ENCODE results near the gene CFAP46.
"Not testable (repeated sequence)": the region's sequence is repeated elsewhere in the genome, so short reads cannot be mapped to it uniquely, and the experiment has no call there.

Gene CFAP46

DNA sequence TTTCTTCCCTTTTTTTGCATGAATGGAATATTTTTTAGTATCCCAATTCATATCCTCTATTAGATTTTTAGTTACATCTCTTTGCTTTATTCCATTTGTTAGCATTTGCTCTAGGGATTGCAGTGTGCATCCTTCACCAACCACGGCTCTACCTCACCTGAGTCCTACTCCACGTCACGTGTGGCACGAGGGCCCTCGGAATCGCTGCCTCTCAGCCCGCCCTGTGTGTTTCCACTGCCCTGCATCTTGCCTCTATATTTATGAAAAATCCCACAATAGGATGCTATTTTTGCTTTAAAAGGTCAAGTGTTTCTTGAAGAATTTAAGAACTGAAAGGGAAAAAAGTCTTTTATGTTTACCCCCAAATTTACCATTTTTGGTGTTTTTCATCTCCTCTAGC lies 41.0 kb downstream of the CFAP46 start:
- no peak for DNase-seq (ENCODE audit: low read depth in 2 of 3, low spot score in 1 of 3)

DNA sequence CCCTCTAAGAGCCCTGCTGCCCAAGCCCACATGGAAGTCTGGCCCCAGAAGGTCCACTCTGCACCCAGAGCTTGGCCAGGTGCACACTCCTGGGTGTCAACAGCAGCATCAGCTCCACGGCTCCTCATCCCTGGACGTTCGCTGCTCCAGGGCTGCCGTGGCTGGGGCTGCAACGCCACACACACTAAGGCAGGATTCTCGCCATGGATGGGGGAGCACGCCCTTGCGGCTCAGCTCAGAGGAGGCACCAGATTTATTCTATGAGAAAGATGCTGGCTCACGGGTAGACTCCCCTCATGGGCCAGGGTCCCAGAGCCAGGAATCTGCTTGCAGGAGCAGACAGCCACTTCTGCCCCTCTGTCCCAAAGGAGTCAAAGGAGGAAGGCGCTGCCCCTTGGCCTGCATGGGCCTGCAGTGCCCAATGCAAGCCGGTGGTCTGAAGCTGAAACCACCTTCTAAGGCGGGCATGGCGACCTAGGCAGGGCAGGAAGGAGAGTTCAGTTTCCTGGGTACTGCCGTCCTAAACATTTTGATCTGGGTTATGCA lies 42.1 kb downstream of the CFAP46 start:
- DNase-seq (ENCODE audit: low read depth in 2 of 3, low spot score in 1 of 3), result no peak

DNA sequence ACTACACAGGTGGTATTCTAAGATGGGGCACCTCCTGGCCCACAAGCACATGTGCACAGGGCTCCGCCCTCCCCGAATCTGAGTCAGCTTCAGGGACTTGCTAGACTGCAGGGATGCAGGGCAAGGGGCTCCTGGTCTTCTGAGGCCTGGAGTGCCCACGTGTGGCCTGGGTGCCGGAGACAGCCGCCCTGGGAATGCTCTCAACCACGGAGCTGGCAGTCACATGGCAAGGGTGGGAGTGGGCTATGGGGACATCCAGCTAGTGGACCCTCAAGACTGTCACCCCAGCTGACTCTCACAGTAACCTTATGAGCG lies 42.7 kb downstream of the CFAP46 start:
- DNase-seq (ENCODE audit: low read depth in 2 of 3, low spot score in 1 of 3), result no peak

DNA sequence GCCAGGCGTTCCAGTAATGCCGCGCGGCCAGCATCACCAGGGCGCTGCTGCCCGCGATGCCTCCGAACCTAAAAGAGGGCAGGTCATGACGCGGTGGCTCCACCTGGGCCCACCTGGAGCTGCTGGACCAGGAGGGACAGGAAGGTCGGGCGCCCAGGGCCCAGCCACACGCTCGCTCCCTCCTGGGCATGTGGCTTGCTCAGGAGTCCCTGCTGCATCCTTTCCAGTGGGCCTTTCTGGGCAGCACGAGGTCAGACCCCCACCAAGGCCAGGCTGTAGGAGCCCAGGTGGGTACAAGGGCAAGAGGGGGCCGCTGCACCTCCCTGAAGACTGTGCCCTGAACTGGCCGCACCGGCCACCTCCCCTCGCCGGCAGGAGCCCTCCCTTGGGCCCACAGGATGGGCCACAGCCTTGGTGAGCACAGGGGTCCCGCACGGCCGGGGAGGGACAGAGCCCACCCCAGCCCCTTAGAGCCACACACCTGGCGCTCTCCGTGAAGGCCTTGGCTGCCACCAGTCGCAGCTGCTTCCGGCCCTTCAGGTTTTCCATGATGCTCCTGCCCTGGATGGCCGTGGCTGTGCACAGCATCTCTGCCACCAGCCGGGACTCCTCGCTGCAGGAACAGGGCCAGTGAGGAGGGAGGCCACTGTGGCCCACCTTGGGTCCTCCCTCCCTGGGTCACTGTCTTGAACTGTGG lies 43.2 kb downstream of the CFAP46 start:
- no peak for DNase-seq (ENCODE audit: low read depth in 2 of 3, low spot score in 1 of 3)

DNA sequence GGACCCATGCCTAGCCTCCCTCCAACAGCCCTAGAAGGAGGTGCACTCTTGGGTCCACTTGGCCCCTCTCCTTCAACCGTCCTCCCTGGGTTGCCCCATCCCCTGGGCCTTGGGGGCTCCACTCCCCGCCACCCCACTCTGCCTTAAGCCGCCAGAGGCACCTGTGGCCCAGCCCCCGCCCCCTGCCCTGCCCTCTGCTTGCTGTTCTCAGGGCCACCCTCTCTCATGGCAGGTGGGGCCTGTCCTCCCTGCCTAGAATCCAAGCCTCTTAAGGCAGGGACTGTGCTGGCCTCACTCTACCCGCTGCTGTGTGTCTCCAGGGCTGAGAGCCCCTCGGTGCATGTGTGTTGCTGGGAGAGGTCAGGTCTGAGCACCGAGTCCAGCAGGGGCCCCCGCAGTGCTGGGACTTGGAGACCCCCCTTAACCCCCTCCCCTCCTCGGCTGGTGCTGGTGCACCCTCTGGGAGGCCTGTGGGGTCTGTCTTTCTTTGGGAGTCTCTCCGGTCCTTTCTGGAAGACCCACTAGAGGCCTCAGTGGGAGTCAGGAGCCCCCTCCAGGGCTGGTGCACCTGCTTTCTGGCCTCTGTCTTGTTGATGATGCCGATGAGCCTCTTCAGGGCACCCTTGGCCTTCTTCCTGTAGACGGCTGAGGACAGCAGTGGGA lies 43.8 kb downstream of the CFAP46 start:
- no peak for DNase-seq (ENCODE audit: low read depth in 2 of 3, low spot score in 1 of 3)

DNA sequence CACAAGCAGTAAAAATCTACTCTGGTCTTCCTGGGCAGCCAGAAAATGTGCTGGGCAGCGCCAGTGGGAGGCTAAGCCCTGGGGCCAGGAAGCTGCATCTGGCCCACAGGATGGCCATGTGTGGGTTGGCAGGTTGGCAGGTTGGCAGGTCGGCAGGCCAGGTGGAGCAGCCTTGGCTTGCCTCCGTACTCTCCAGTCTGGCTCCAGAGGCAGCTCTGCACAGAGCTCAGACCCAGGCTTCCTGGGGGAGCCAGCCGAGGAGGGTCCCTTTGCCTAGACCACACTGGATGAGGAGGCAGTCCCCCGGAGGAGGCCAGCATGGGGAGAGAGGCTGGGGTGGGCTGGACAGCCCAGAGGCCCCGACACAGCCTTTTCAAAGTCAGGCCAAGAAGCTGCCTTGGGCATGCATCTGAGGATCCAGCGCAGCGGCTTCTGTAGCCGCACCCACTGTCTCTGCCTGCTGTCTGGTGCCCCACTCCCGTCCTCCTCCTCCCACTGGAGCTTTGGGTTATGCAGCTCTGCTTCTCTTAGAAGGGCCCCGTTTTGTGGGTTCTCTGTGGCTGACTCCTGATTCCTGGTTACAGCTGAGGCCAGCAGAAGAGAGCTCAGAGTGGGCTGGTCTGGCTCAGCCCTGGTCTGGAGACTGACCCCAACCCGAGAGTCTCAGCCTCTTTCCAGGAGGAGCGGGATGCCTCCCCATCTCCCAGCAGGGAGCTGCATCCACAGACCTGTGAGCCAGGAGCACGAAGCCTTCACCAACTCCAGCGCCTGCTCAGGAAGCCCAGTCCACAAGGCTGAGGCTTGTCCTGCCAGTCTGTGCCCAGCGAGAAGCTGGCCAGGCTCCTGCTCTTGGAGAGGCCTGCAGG lies 44.6 kb downstream of the CFAP46 start:
- no peak for DNase-seq (ENCODE audit: low read depth in 2 of 3, low spot score in 1 of 3)

DNA sequence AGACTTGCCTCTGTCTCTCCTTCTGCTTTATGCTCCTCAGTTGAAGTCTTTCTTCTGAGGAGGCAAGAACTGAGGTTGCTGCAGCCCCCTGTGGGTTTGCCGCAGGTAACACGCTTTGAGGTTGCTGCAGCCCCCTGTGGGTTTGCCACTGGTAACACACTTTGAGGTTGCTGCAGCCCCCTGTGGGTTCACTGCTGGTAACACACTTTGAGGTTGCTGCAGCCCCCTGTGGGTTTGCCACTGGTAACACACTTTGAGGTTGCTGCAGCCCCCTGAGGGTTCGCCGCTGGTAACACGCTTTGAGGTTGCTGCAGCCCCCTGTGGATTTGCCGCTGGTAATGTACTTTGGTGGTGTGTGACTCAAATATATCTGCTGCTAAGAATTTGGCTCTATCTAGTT lies 48.6 kb downstream of the CFAP46 start:
- DNase-seq (ENCODE audit: low read depth in 2 of 3, low spot score in 1 of 3), result not testable (repeated sequence)

DNA sequence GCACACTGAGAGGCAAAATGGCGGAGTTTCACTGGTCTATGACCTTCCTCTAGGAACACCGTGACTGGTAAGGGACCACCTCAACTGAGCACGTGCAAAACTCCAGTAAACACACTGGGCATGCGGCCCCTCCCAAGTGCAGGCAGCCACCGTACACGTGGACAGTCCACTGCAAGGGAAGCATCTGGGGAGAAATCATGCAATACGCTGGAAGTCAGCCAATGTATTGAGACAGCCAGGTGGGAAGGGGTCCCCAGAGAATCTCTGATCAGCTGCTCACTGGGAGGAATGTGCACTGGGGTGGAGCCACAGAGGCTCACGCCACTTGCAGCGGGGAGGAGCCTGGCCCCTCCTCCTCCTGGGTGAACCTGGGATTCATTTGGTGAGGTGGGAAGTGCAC lies 49.3 kb downstream of the CFAP46 start:
- no peak for DNase-seq (ENCODE audit: low read depth in 2 of 3, low spot score in 1 of 3)

DNA sequence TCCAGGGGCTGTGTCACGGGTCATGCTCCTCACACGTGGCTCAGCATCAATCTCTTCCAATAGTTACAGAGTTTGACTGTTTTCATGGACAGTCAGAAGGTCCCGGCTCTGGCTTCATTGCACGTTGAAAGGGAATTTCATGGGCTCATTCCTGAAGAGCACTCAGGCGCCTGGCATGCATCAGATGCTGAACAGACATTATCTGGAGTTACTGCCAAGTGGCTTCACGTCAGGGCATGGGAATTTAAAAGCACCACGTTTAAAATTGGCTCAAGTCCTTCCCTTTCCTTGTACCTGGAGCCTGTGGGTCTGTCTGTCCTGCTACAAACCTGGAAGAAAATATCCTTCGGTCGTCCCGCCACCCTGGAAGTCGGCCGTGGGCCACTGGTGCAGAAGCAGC lies 50.4 kb downstream of the CFAP46 start:
- no peak for DNase-seq (ENCODE audit: low read depth in 2 of 3, low spot score in 1 of 3)

DNA sequence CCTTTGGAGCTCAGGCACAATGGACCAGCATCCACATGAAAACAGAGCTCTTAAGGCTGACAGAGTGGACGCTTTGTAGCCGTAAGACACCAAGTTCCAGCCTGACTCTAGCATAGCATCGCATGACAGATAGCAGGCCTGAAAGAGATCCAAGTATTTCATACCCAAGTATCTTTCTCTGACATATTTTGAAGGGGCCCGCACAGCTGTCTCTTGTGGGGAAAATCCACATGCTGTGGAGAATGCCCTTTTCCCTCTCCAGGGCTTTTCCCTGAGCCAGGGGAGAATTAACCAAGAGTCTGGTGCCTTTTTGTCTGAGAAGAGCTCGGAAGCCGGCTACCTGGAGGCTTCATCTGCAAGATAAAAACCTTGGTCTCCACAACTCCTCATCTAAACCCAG lies 51.0 kb downstream of the CFAP46 start:
- DNase-seq (ENCODE audit: low read depth in 2 of 3, low spot score in 1 of 3), result no peak

DNA sequence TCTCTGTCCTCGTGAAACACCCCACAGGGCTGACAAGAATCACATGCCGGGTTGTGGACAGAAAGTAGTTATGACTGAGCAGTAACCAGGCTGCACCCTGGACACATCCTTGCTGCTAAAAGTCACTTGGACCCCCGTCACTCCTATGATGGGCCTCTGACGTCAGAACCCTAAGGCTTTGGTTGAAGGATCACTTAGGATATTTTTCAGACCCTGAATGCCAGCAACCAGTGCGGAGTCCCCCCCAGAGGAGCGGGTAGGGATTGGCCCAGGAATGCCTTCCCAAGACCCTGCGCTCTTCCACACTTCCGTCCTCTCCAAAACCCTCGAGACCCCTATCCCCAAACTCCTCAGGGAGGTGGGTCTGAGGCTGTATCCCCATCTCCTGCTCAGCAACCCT lies 52.1 kb downstream of the CFAP46 start:
- DNase-seq (ENCODE audit: low read depth in 2 of 3, low spot score in 1 of 3), result no peak

DNA sequence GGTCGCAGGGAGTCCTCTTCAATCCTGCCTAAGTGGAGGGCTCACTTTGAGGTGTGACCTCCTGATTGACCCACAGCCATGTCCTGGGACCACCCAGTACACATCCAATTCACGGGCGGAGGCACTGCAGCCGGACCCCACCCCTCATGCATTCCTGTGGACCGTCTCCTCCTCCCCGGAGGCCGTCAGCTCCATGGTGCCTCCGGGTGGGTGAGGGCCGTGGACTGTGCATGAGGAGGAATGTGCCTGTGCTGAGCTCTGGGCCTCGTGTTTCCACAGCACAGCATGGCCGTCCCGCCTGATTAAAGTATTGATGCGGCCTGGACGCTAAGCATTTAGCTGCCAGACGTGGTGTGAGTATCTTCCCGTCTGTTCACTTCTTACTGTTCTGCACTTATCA lies 52.8 kb downstream of the CFAP46 start:
- DNase-seq (ENCODE audit: low read depth in 2 of 3, low spot score in 1 of 3), result no peak

DNA sequence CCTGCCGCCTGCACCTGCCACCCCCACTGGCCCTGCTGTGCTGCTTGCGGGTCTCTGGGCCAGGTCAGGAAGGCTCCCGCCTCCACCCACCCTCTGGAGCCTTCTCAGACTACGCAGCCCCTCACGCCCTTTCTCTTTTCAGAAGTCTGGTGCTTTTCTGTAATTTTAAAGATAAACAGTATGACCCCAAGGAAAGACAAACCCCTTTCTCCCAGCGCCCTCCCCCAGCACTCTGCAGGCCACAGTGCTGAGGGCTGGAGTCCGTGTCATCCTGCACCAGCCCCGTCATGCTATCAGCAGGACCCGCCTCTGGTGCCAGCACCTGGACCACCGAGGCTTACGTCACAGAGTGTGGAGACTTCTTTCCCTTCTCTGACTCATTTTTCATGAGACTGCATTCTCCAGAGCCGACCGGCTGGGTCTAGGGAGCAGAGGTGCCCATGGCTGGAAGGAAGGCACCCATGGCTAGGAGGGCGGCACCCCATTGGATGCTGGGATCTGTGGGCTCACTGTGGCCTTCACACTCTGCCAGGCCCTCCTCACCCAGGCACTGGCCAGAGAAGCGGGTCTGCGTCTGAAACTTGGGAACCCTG lies 53.4 kb downstream of the CFAP46 start:
- no peak for DNase-seq (ENCODE audit: low read depth in 2 of 3, low spot score in 1 of 3)

DNA sequence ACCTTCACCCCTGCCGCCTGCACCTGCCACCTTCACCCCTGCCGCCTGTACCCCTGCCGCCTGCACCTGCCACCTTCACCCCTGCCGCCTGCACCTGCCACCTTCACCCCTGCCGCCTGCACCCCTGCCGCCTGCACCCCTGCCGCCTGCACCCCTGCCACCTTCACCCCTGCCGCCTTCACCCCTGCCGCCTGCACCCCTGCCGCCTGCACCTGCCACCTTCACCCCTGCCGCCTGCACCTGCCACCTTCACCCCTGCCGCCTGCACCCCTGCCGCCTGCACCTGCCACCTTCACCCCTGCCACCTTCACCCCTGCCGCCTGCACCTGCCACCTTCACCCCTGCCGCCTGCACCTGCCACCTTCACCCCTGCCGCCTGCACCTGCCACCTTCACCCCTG lies 53.9 kb downstream of the CFAP46 start:
- DNase-seq (ENCODE audit: low read depth in 2 of 3, low spot score in 1 of 3), result not testable (repeated sequence)

DNA sequence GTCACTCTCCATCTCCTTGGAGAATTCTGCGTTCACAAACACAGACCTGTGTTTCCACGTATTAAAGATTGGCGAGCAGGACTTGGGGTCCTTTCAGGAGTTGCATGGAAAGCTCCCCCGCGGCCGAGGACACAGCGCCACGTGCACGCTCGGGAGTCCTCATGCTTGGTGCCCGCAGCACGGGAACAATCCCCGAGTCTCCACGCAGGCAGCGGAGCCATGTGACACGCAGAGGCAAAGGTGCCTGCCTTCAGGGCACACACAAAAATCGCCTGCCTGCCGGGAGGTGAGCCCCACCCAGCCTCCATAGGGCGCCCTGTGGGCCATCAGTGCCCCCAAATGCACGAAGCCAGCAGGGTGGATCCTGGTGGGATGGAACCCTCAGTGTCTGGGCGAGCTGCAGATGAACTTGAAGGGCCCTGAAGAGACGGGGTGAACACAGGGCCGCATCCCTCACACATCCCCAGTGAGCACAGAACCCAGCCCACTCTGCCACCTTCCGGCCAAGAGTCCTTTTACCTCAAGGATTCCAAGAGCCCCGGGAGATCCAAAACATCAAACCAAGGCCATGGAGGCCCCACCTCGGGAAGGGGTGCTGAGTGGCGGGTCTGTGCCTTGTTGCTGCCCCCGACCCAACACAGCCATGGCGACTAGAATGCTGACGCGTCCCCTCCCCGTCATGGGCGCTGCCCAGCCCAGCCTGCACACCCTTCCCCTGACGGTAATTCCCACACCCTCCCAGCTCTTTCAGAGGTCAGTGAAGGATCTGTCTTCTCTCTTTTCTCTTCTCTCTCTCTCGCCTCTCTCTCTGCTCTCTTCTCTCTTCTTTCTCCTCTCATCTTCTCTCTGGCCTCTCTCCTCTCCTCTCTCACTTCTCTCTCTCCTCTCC lies 55.9 kb downstream of the CFAP46 start:
- DNase-seq (ENCODE audit: low read depth in 2 of 3, low spot score in 1 of 3), result no peak

DNA sequence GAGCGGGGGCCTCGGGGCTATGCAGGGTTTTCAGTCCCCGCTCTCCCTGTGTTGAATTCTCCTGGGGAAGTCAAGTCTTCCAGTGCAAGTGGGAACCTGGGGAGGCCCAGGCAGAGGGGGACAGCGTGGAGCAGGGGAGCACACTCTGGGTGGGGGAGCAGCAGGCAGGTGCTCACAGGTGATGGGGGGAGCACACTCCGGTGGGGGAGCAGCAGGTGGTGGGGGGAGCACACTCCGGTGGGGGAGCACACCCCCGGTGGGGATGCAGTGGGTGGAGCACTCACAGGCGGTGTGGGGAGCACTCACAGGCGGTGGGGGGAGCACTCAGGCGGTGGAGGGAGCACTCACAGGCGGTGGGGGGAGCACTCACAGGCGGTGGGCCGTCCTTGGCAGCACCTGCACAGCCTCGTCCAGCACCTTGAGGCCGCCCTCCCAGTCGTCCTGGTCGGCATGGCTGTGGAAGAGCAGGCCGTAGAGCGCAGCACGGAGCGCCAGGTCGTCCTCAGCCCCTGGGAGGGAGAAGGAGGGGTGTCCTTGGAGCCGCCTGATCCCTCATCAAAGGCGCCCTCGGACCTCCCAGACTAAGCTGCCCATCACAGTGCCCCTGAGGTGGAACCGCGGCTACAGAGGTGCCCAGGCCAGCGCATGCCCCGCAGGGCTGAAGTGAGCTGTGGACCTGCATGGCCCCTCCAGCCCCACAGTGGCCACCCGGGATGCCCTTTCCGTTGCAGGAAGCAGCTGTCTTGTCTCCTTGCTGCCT lies 56.7 kb downstream of the CFAP46 start:
- DNase-seq (ENCODE audit: low read depth in 2 of 3, low spot score in 1 of 3), result no peak

DNA sequence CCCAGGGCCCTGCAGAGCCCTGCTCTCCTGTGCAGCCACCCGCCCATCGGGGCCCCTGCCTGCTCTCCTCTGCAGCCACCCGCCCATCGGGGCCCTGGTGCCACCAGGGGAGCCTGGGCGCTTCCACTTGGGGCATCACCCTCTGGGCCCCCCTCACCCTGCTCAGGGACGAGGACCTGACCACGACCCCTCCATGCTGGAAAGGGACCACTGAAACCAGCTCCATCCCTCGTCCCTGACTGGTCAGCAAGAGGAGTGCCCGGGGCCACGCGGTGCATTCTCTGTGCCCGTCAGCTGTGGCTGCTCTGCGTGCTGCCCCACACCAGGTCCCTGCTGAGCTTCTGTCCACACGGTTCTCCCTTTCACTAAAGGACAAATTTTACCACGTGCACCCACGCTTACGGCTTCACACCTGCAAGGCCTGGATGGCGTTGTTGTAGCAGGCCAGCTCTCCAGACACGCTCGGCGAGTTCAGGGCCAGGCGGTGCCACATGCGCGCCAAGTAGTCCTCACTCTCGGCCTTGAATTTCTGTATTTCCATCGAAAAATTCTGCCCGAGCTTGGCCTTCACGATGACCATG lies 57.6 kb downstream of the CFAP46 start:
- no peak for DNase-seq (ENCODE audit: low read depth in 2 of 3, low spot score in 1 of 3)

DNA sequence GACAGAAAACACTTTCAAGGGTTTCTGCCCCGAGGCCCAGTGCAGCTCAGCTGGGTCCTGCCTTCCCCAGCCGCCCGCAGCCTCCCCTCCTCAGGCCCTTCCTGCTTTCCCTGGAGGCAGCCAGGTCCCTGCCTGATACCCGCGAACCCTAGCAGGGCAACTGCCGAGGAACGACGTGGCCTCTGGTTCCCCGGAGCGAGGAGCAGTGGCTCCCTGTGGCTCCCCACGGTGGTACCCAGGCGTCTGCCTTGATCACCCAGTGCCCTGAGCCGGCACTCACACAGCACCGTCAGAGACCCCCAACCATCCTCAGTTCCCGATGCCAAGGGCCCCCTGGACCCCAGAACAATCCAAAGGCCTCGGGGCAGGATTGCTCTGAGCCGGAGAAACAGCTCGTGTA lies 58.3 kb downstream of the CFAP46 start:
- no peak for DNase-seq (ENCODE audit: low read depth in 2 of 3, low spot score in 1 of 3)

DNA sequence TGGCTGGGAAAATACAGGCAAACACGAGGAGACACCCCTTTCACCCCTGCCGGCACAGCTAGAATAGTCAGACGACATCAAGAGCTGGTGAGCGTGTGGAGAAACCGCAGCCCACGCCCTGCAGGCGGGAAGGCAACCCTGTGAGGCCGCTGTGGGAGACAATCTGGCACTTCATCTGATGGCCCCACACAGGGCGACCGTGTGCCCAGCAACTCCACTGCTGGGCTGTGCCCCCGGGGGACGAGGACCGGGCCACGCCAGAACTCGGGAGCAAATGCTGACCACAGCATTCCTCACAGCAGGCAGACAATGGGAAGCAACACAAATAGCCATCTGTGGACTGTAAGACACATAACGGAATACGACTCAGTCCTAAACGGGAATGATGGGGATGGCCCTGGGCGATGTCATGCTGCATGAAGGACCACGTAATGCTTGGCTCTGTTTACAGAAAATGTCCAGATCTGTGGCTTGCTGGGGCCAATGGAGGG lies 58.9 kb downstream of the CFAP46 start:
- no peak for DNase-seq (ENCODE audit: low read depth in 2 of 3, low spot score in 1 of 3)
